GM12878 (cell line): ENCODE data around the gene CYP3A7. TPM values are rescaled to one million over a fixed set of nuclear protein-coding genes. Genes with fewer than 3 reads are reported as not detected.

Experiments used
- ATAC-seq: fragments of 200-7000 bp; cut with Tn5 transposase; 3 replicates; pipeline ENCODE4 v1.9.1; 2020; ENCODE audit warnings: mild to moderate bottlenecking, moderate library complexity
- BruUV-seq: library from RNA; stranded (reverse); fragments of 400-500 nt; replicated peaks from 2 replicates; lab custom pipeline; 2021; lab: Mats Ljungman, UMichigan
- CTCF ChIA-PET: fragments of 300-600 bp; sonication (Branson Sonifier 250); formaldehyde crosslinking; extraction: SDS; loops from one replicate; lab custom pipeline; 2021; ENCODE audit warnings: inconsistent platforms; lab: Yijun Ruan, JAX
- POLR2A ChIA-PET: fragments of 350-600 bp; formaldehyde crosslinking; extraction: SDS; loops from one replicate; lab custom pipeline; 2021; ENCODE audit warnings: inconsistent platforms; lab: Charles Lee
- RAD21 ChIA-PET: fragments of 300-600 bp; sonication (Branson Sonifier 250); formaldehyde crosslinking; loops from one replicate; lab custom pipeline; 2023; ENCODE audit warnings: antibody characterized with exemption; ENCODE audit not compliant: unreplicated experiment; lab: Charles Lee
- SMC1A ChIA-PET: fragments of 300-600 bp; sonication (Branson Sonifier 250); formaldehyde crosslinking; loops from one replicate; lab custom pipeline; 2023; ENCODE audit not compliant: unreplicated experiment, uncharacterized antibody; lab: Charles Lee
- DNase-seq: peaks from one replicate; pipeline ENCODE4 v3.0.0-alpha.2; 2011; ENCODE audit warnings: low read depth, low spot score
- FAIRE-seq: peaks from 3 replicates; lab custom pipeline; 2011; peaks lifted over from hg19 to GRCh38; lab: Jason Lieb, UNC
- H2AFZ ChIP-seq: 2 replicates; pipeline ENCODE4 v1.6.0; 2011; ENCODE audit warnings: low read depth, low read length, control low read depth; ENCODE audit not compliant: control insufficient read depth
- H3K27ac ChIP-seq: 2 replicates; pipeline ENCODE4 v1.5.1; 2011; ENCODE audit warnings: control low read depth; ENCODE audit not compliant: control insufficient read depth, insufficient read depth
- H3K27me3 ChIP-seq, 2 experiments: replicated peaks in 1 of 2; 2 replicates each; pipeline versions ENCODE4 v1.6.0 to v1.6.1; 2011; ENCODE audit warnings: low read length in 1 of 2; ENCODE audit not compliant: control insufficient read depth in 2 of 2, insufficient read depth in 2 of 2
- H3K36me3 ChIP-seq, 2 experiments: 2 replicates each; pipeline ENCODE4 v1.5.1; 2011; ENCODE audit warnings: low read length in 1 of 2; ENCODE audit not compliant: control insufficient read depth in 2 of 2, insufficient read depth in 2 of 2
- H3K4me1 ChIP-seq: 2 replicates; pipeline ENCODE4 v1.6.1; 2011; ENCODE audit warnings: mild to moderate bottlenecking, low read length, moderate library complexity, mixed read lengths; ENCODE audit not compliant: control insufficient read depth, insufficient read depth
- H3K4me2 ChIP-seq: 2 replicates; pipeline ENCODE4 v1.6.0; 2011; ENCODE audit warnings: control low read depth; ENCODE audit not compliant: control insufficient read depth, insufficient read depth
- H3K4me3 ChIP-seq: fragments of 200-600 bp; sonication (generic); 2 replicates; pipeline ENCODE4 v1.5.1; 2016
- H3K79me2 ChIP-seq: 2 replicates; pipeline ENCODE4 v1.6.0; 2011; ENCODE audit warnings: low read length; ENCODE audit not compliant: control insufficient read depth, insufficient read depth
- H3K9ac ChIP-seq: 2 replicates; pipeline ENCODE4 v1.8.0; 2011; ENCODE audit warnings: low read length, control low read depth, mixed read lengths; ENCODE audit not compliant: control insufficient read depth, insufficient read depth
- H3K9me3 ChIP-seq: replicated peaks from 3 replicates; pipeline ENCODE4 v1.5.1; 2011; ENCODE audit warnings: mild to moderate bottlenecking, low read length; ENCODE audit not compliant: control insufficient read depth, insufficient read depth
- H4K20me1 ChIP-seq: 2 replicates; pipeline ENCODE4 v1.6.0; 2011; ENCODE audit not compliant: control insufficient read depth, insufficient read depth
- KDM1A ChIP-seq: fragments of 200-600 bp; sonication (generic); IDR thresholded peaks from 2 replicates; pipeline ENCODE4 v1.6.1; 2016; ENCODE audit warnings: borderline replicate concordance
- SP1 ChIP-seq: IDR thresholded peaks from one replicate; pipeline ENCODE4 v1.6.1; 2011; ENCODE audit warnings: low read depth, low read length
- SPI1 ChIP-seq: IDR thresholded peaks from 2 replicates; pipeline ENCODE4 v1.6.1; 2011; ENCODE audit warnings: low read depth, mild to moderate bottlenecking, low read length, moderate library complexity, borderline replicate concordance; ENCODE audit not compliant: insufficient read depth
- STAT3 ChIP-seq: IDR thresholded peaks from 2 replicates; pipeline ENCODE4 v1.6.1; 2011; ENCODE audit warnings: low read depth, low read length, improper control_type of control experiment
- WRNIP1 ChIP-seq: IDR thresholded peaks from 2 replicates; pipeline ENCODE4 v1.6.1; 2011; ENCODE audit warnings: low read depth, low read length, improper control_type of control experiment, borderline replicate concordance
- WGBS: methylation state at CpG from one replicate; pipeline ENCODE4 v1.1.6; 2016; ENCODE audit warnings: low lambda C conversion rate; ENCODE audit not compliant: insufficient replicate concordance, insufficient coverage; ENCODE audit errors: missing lambda C conversion rate; 5-methylcytosine and 5-hydroxymethylcytosine counted together
- in situ Hi-C: fragments of 300-500 bp; cut with MboI; formaldehyde crosslinking; loops from 9 replicates; pipeline ENCODE4 v1.14.3; 2018; ENCODE audit warnings: mixed read lengths
- intact Hi-C: fragments of 100-400 bp; cut with micrococcal nuclease; formaldehyde crosslinking; loops from one replicate; pipeline ENCODE4 v1.14.2; 2022; ENCODE audit not compliant: unreplicated experiment
- polyA plus RNA-seq, 11 experiments: library from polyadenylated mRNA; depleted of rRNA in 4 of 11; unstranded in 6 of 11; stranded (reverse) in 5 of 11; fragments of >200 nt; fragmentation: Nextera tagmentation in 4 of 11; fragmentation: Illumina TruSeq in 1 of 11; extraction: Ambion mirVana in 4 of 11; extraction: Trizol in 1 of 11; gene quantifications; 1 replicate in 1 of 11; 2 replicates in 10 of 11; pipeline versions ENCODE4 v1.2.1 to v1.2.3, GENCODE V29; 2011 to 2016; ENCODE audit warnings: inconsistent platforms in 2 of 11, missing spikeins in 2 of 11, low read depth in 1 of 11
- total RNA-seq, 4 experiments: library from RNA; depleted of rRNA in 3 of 4; stranded (reverse); fragments of >200 nt in 3 of 4; fragmentation: Illumina TruSeq in 1 of 4; extraction: Trizol in 1 of 4; gene quantifications; 2 replicates each; pipeline versions ENCODE4 v1.2.1 to v1.2.3, GENCODE V29; 2013 to 2021
- TF ChIP-seq, protein P1 (sequence below): IDR thresholded peaks from 2 replicates; pipeline ENCODE4 v1.6.1; 2012; ENCODE audit warnings: improper control_type of control experiment, low read depth, low read length; ENCODE audit not compliant: insufficient replicate concordance
- TF ChIP-seq, protein P2 (sequence below): fragments of 450-650 bp; IDR thresholded peaks from 2 replicates; pipeline ENCODE4 v1.6.1; 2017; ENCODE audit warnings: low read depth, mild to moderate bottlenecking, moderate library complexity

Gene CYP3A7
- total and polyA plus RNA-seq, 10 of the 15 experiments (the other 5 are each of a cell fraction or from before 2014, with no cell fraction given): 0.05 to 0.11 (median 0.06) TPM; not detected in 7

DNA sequence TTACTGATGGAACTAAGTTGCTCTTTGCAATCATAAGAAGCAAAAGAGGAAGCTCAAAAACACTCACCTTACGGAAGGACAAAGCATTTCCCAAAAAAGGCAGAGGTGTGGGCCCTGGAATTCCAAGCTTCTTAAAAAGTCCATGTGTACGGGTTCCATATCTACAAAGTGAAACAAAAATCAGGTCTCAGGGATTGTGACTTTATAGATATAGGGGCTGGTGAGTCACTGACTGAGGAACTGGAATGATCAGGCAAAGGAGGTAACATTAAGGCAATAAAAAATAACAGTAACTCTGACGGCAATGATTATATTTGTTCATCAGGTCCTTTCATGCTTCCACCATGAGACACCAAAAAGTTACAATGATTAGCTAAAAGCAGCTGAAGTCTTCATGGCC is 4.0 kb downstream of the CYP3A7 start (continued):
- TF ChIP-seq, protein P1, sequence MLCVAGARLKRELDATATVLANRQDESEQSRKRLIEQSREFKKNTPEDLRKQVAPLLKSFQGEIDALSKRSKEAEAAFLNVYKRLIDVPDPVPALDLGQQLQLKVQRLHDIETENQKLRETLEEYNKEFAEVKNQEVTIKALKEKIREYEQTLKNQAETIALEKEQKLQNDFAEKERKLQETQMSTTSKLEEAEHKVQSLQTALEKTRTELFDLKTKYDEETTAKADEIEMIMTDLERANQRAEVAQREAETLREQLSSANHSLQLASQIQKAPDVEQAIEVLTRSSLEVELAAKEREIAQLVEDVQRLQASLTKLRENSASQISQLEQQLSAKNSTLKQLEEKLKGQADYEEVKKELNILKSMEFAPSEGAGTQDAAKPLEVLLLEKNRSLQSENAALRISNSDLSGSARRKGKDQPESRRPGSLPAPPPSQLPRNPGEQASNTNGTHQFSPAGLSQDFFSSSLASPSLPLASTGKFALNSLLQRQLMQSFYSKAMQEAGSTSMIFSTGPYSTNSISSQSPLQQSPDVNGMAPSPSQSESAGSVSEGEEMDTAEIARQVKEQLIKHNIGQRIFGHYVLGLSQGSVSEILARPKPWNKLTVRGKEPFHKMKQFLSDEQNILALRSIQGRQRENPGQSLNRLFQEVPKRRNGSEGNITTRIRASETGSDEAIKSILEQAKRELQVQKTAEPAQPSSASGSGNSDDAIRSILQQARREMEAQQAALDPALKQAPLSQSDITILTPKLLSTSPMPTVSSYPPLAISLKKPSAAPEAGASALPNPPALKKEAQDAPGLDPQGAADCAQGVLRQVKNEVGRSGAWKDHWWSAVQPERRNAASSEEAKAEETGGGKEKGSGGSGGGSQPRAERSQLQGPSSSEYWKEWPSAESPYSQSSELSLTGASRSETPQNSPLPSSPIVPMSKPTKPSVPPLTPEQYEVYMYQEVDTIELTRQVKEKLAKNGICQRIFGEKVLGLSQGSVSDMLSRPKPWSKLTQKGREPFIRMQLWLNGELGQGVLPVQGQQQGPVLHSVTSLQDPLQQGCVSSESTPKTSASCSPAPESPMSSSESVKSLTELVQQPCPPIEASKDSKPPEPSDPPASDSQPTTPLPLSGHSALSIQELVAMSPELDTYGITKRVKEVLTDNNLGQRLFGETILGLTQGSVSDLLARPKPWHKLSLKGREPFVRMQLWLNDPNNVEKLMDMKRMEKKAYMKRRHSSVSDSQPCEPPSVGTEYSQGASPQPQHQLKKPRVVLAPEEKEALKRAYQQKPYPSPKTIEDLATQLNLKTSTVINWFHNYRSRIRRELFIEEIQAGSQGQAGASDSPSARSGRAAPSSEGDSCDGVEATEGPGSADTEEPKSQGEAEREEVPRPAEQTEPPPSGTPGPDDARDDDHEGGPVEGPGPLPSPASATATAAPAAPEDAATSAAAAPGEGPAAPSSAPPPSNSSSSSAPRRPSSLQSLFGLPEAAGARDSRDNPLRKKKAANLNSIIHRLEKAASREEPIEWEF: no peak
- no peak for TF ChIP-seq SPI1
- no peak for TF ChIP-seq WRNIP1
- TF ChIP-seq KDM1A: no peak

DNA sequence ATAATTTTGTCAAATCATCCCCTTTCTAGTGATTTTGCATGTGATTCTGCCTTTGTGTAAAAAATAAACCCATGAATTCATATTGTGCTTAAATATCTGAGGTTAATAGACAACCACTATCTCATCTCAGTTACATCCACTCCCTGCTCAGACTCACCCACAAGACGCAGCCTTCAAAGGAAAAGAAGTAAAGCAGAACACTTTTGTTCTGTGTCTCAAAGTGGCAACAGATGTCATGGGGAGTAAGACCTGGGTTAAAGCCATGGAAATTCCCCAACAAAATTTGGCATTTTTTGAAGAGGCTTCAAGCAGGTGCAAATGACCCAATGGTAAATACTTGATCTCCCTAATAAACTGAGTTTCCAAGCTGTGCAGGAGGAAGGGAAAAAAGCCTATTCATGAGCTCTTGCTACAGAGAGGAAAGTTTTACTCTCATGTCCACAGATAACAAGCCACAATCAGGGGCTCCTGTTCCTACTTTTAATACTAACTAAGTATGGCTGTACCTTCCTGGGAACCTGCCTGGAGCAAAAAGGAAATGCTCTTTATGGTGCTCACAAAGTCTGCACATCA is 4.7 kb downstream of the CYP3A7 start:
- SMC1A ChIA-PET: no interaction called here
- no TSS peak for BruUV-seq
- Histone ChIP-seq H4K20me1 (no peaks in the 10 kb centered on the region), H3K4me2 (no peak overlapping the region), H3K9me3 (no peaks in the 10 kb centered on the region; the same call in 2 of the 3 replicates), H3K36me3 (no peaks in the 10 kb centered on the region), H3K9ac (no peak overlapping the region), H3K27ac (no peak overlapping the region), H3K27me3 (no peaks in the 10 kb centered on the region), H3K4me1 (no peaks in the 10 kb centered on the region), H3K79me2 (no peaks in the 10 kb centered on the region), H3K4me3 (no peak overlapping the region), H2AFZ (no peak overlapping the region)
- POLR2A ChIA-PET: no interaction called here
- 14% methylated on average over 1 of the region's 1 CpG for WGBS
- no peak for DNase-seq
- intact Hi-C loops (no loop called here), in situ Hi-C loops (no loop called here)
- no peak for FAIRE-seq
- TF ChIP-seq STAT3 (no peak), SP1 (no peak)
- TF ChIP-seq, protein P2, sequence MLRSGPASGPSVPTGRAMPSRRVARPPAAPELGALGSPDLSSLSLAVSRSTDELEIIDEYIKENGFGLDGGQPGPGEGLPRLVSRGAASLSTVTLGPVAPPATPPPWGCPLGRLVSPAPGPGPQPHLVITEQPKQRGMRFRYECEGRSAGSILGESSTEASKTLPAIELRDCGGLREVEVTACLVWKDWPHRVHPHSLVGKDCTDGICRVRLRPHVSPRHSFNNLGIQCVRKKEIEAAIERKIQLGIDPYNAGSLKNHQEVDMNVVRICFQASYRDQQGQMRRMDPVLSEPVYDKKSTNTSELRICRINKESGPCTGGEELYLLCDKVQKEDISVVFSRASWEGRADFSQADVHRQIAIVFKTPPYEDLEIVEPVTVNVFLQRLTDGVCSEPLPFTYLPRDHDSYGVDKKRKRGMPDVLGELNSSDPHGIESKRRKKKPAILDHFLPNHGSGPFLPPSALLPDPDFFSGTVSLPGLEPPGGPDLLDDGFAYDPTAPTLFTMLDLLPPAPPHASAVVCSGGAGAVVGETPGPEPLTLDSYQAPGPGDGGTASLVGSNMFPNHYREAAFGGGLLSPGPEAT: no peak
- no peak for ATAC-seq
- CTCF ChIA-PET: no interaction called here
- RAD21 ChIA-PET: no interaction called here
